ENCODE results near the gene CWC25. TPM values are rescaled to one million over a fixed set of nuclear protein-coding genes. Genes with fewer than 3 reads are reported as not detected.

Gene CWC25
- total and polyA plus RNA-seq, 2 of the 13 experiments (the other 11 are each of a cell fraction or from before 2014, with no cell fraction given) = 15.6 to 22.7 TPM

DNA sequence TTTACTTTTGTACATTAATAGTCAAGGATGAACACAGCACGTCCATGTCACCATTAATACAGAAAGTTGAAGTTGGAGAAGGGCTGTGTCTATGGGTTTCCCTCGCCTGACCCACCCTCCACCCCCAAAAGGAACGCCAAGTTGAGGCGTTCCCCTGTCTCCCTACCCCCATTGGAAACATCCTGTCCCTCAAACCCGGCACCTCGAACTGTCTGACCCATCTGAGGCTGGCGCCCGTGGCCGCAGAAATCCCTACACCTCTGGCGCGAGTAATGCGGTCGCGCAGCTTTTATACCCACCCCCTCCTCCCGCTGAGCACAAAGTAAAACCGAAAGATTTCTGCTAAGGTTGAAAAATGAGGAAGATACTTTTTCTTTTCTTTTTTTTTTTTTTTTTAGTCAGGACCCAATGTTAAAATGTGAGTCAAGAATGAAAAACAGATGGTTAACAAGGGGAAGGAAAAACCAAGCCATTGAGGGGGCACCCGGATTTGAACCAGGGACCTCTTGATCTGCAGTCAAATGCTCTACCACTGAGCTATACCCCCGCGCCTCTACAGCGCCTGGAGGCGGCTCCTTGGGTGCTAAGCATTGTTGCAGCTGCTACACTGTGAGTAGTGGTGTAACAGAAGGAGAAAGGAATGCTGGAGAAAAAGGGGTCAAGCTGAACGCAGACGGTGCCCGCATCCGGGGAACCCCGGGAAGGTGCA is 43.9 kb upstream of the CWC25 start (continued):
- TF ChIP-seq EEA1 (CRISPR knock-in tag; IDR thresholded peaks at IDR 0.05; ENCODE audit: borderline replicate concordance) = no peak
- no peak for TF ChIP-seq NFATC3 (CRISPR knock-in tag; IDR thresholded peaks at IDR 0.05)
- no peak for TF ChIP-seq RAD51 (IDR thresholded peaks at IDR 0.05; ENCODE audit: borderline replicate concordance)
- TF ChIP-seq, protein P1, sequence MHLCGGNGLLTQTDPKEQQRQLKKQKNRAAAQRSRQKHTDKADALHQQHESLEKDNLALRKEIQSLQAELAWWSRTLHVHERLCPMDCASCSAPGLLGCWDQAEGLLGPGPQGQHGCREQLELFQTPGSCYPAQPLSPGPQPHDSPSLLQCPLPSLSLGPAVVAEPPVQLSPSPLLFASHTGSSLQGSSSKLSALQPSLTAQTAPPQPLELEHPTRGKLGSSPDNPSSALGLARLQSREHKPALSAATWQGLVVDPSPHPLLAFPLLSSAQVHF (CRISPR knock-in tag; IDR thresholded peaks at IDR 0.05) = no peak
- TF ChIP-seq, protein P2, sequence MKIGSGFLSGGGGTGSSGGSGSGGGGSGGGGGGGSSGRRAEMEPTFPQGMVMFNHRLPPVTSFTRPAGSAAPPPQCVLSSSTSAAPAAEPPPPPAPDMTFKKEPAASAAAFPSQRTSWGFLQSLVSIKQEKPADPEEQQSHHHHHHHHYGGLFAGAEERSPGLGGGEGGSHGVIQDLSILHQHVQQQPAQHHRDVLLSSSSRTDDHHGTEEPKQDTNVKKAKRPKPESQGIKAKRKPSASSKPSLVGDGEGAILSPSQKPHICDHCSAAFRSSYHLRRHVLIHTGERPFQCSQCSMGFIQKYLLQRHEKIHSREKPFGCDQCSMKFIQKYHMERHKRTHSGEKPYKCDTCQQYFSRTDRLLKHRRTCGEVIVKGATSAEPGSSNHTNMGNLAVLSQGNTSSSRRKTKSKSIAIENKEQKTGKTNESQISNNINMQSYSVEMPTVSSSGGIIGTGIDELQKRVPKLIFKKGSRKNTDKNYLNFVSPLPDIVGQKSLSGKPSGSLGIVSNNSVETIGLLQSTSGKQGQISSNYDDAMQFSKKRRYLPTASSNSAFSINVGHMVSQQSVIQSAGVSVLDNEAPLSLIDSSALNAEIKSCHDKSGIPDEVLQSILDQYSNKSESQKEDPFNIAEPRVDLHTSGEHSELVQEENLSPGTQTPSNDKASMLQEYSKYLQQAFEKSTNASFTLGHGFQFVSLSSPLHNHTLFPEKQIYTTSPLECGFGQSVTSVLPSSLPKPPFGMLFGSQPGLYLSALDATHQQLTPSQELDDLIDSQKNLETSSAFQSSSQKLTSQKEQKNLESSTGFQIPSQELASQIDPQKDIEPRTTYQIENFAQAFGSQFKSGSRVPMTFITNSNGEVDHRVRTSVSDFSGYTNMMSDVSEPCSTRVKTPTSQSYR (CRISPR knock-in tag; IDR thresholded peaks at IDR 0.05; ENCODE audit: borderline replicate concordance) = no peak
- TF ChIP-seq ZNF350 (CRISPR knock-in tag; IDR thresholded peaks at IDR 0.05; ENCODE audit: borderline replicate concordance, low read depth) = peak; percentile 76; the same call in 1 of the 2 replicates
- TF ChIP-seq ELF3 (CRISPR knock-in tag; IDR thresholded peaks at IDR 0.05) = peak; percentile 20; the same call in 1 of the 2 replicates
- peak; percentile 86 for TF ChIP-seq TP53 (CRISPR knock-in tag; conservative IDR thresholded peaks at IDR 0.05)
- TF ChIP-seq, protein P3, sequence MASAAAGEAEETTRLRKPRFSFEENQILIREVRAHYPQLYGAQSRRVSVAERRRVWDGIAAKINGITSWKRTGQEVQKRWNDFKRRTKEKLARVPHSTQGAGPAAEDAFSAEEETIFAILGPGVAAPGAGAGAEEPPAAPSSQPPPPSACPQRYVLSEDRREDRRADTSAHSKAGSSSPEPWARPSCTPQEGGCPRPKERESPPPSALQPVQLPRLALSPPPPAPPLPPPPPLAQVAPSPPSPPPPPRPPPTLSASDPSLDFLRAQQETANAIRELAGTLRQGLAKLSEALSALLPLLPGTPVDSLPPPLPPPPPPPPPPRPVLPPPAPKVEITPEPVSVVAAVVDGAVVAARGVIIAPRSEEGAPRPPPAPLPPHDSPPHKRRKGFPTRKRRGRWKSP (CRISPR knock-in tag; IDR thresholded peaks at IDR 0.05) = peak; percentile 75
- peak; percentile 30; the same call in 1 of the 2 replicates for TF ChIP-seq TBX3 (IDR thresholded peaks at IDR 0.05; ENCODE audit: borderline replicate concordance)
- TF ChIP-seq ZNF550 (CRISPR knock-in tag; IDR thresholded peaks at IDR 0.05; ENCODE audit: borderline replicate concordance) = no peak
- TF ChIP-seq KDM3A (CRISPR knock-in tag; IDR thresholded peaks at IDR 0.05; ENCODE audit: low read depth) = peak; percentile 80; the same call in 1 of the 2 replicates
- TF ChIP-seq RFXANK (CRISPR knock-in tag; IDR thresholded peaks at IDR 0.05) = no peak
- peak; percentile 40; the same call in 1 of the 2 replicates for TF ChIP-seq ISX (CRISPR knock-in tag; conservative IDR thresholded peaks at IDR 0.05)
- TF ChIP-seq ZBTB7A (CRISPR knock-in tag; IDR thresholded peaks at IDR 0.05) = no peak
- peak; percentile 82; the same call in 1 of the 2 replicates for TF ChIP-seq ZNF136 (CRISPR knock-in tag; IDR thresholded peaks at IDR 0.05; ENCODE audit: low read depth)
- peak; percentile 61; the same call in 1 of the 2 replicates for TF ChIP-seq ZBTB7B (CRISPR knock-in tag; IDR thresholded peaks at IDR 0.05)
- no peak for TF ChIP-seq NCOA1 (CRISPR knock-in tag; IDR thresholded peaks at IDR 0.05)
- TF ChIP-seq HOXA9 (CRISPR knock-in tag; IDR thresholded peaks at IDR 0.05; ENCODE audit: borderline replicate concordance) = peak; percentile 81; the same call in 1 of the 2 replicates
- TF ChIP-seq, protein P4, sequence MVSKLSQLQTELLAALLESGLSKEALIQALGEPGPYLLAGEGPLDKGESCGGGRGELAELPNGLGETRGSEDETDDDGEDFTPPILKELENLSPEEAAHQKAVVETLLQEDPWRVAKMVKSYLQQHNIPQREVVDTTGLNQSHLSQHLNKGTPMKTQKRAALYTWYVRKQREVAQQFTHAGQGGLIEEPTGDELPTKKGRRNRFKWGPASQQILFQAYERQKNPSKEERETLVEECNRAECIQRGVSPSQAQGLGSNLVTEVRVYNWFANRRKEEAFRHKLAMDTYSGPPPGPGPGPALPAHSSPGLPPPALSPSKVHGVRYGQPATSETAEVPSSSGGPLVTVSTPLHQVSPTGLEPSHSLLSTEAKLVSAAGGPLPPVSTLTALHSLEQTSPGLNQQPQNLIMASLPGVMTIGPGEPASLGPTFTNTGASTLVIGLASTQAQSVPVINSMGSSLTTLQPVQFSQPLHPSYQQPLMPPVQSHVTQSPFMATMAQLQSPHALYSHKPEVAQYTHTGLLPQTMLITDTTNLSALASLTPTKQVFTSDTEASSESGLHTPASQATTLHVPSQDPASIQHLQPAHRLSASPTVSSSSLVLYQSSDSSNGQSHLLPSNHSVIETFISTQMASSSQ (IDR thresholded peaks at IDR 0.05; ENCODE audit: low read depth) = peak; percentile 62
- TF ChIP-seq, protein P4 (CRISPR knock-in tag; IDR thresholded peaks at IDR 0.05; ENCODE audit: borderline replicate concordance) = 0 out of 2 replicates have a peak, but pooled peaks have one; percentile 7
- TF ChIP-seq ZSCAN31 (CRISPR knock-in tag; IDR thresholded peaks at IDR 0.05; ENCODE audit: low read depth) = no peak; the same call in 1 of the 2 replicates

Measured in HepG2 (cell line).